Fibroblast of skin of abdomen (primary cell): ENCODE measurements around the gene BMP10.

Experiments used
- DNase-seq: peaks from one replicate; pipeline ENCODE4 v3.0.0-alpha.2; 2013

The BMP10 gene

GRCh38 chr2:68889500-68889899 lies 18.3 kb upstream of the BMP10 start:
- DNase-seq, result no peak

- no peak for DNase-seq
Measured at GRCh38 chr2:68889021-68889420, 17.8 kb upstream of the BMP10 start.

GRCh38 chr2:68888038-68888704 lies 17.0 kb upstream of the BMP10 start:
- DNase-seq, result no peak

GRCh38 chr2:68885811-68886075 lies 14.5 kb upstream of the BMP10 start:
- no peak for DNase-seq

GRCh38 chr2:68885074-68885810 lies 14.0 kb upstream of the BMP10 start:
- no peak for DNase-seq

- no peak for DNase-seq
Measured at GRCh38 chr2:68880213-68880612, 9.0 kb upstream of the BMP10 start.

- DNase-seq, result no peak
Measured at GRCh38 chr2:68879296-68879695, 8.1 kb upstream of the BMP10 start.

- DNase-seq, result no peak
Measured at GRCh38 chr2:68878753-68879152, 7.6 kb upstream of the BMP10 start.

GRCh38 chr2:68878071-68878711 lies 7.0 kb upstream of the BMP10 start:
- no peak for DNase-seq

- DNase-seq, result no peak
Measured at GRCh38 chr2:68877079-68877772, 6.0 kb upstream of the BMP10 start.

- DNase-seq, result no peak
Measured at GRCh38 chr2:68870215-68870614, 982 bp downstream of the BMP10 start.

- no peak for DNase-seq
Measured at GRCh38 chr2:68865108-68865507, 6.1 kb downstream of the BMP10 start.

- no peak for DNase-seq
Measured at GRCh38 chr2:68863996-68864395, 7.2 kb downstream of the BMP10 start.

GRCh38 chr2:68862889-68863288 lies 8.3 kb downstream of the BMP10 start:
- DNase-seq, result no peak

GRCh38 chr2:68861330-68861729 lies 9.9 kb downstream of the BMP10 start:
- no peak for DNase-seq

- DNase-seq, result no peak
Measured at GRCh38 chr2:68860111-68860510, 11.1 kb downstream of the BMP10 start.

- no peak for DNase-seq
Measured at GRCh38 chr2:68857855-68858456, 13.2 kb downstream of the BMP10 start.

- DNase-seq, result no peak
Measured at GRCh38 chr2:68857202-68857845, 13.9 kb downstream of the BMP10 start.

- no peak for DNase-seq
Measured at GRCh38 chr2:68855550-68855949, 15.6 kb downstream of the BMP10 start.

GRCh38 chr2:68854476-68854875 lies 16.7 kb downstream of the BMP10 start:
- no peak for DNase-seq

- no peak for DNase-seq
Measured at GRCh38 chr2:68853915-68854314, 17.3 kb downstream of the BMP10 start.

GRCh38 chr2:68853035-68853434 lies 18.2 kb downstream of the BMP10 start:
- no peak for DNase-seq

- no peak for DNase-seq
Measured at GRCh38 chr2:68850524-68850923, 20.7 kb downstream of the BMP10 start.
